GM18517 (cell line): ENCODE data around the gene RTP5.
"Not testable (repeated sequence)": the region's sequence is repeated elsewhere in the genome, so short reads cannot be mapped to it uniquely, and the experiment has no call there.

Experiments used
- ATAC-seq: cut with Tn5 transposase; IDR thresholded peaks from one replicate; pipeline ENCODE4 v1.9.1; 2021; ENCODE audit warnings: mild to moderate bottlenecking, moderate library complexity; ENCODE audit not compliant: unreplicated experiment

The RTP5 gene

GRCh38 chr2:241900251-241901017 lies 30.9 kb downstream of the RTP5 start:
- no peak for ATAC-seq

GRCh38 chr2:241901018-241901380 lies 31.5 kb downstream of the RTP5 start:
- no peak for ATAC-seq

GRCh38 chr2:241901500-241902351 lies 32.2 kb downstream of the RTP5 start:
- no peak for ATAC-seq

- no peak for ATAC-seq
Measured at GRCh38 chr2:241902357-241902991, 32.9 kb downstream of the RTP5 start.

GRCh38 chr2:241903121-241904010 lies 33.8 kb downstream of the RTP5 start:
- no peak for ATAC-seq

- no peak for ATAC-seq
Measured at GRCh38 chr2:241904011-241904718, 34.6 kb downstream of the RTP5 start.

GRCh38 chr2:241904791-241905710 lies 35.5 kb downstream of the RTP5 start:
- no peak for ATAC-seq

GRCh38 chr2:241905716-241906377 lies 36.3 kb downstream of the RTP5 start:
- ATAC-seq: no peak

GRCh38 chr2:241906378-241906770 lies 36.8 kb downstream of the RTP5 start:
- ATAC-seq: not testable (repeated sequence)

GRCh38 chr2:241906826-241907570 lies 37.5 kb downstream of the RTP5 start:
- no peak for ATAC-seq

- ATAC-seq: not testable (repeated sequence)
Measured at GRCh38 chr2:241907831-241908230, 38.3 kb downstream of the RTP5 start.

GRCh38 chr2:241908686-241909420 lies 39.3 kb downstream of the RTP5 start:
- ATAC-seq: no peak

- no peak for ATAC-seq
Measured at GRCh38 chr2:241909769-241910168, 40.2 kb downstream of the RTP5 start.

GRCh38 chr2:241910604-241911520 lies 41.3 kb downstream of the RTP5 start:
- no peak for ATAC-seq

GRCh38 chr2:241911551-241911950 lies 42.0 kb downstream of the RTP5 start:
- no peak for ATAC-seq

GRCh38 chr2:241912021-241912555 lies 42.6 kb downstream of the RTP5 start:
- ATAC-seq: no peak
